Small intestine (tissue), 7 donors: ENCODE results near the gene WIPF1. TPM values are rescaled to one million over a fixed set of nuclear protein-coding genes. Genes with fewer than 3 reads are reported as not detected.

ENCODE experiments used
- DNase-seq, 2 donors: peaks; one replicate each; pipeline versions ENCODE4 v3.0.0 to v3.0.0-alpha.2; 2013
- FAIRE-seq: peaks from 2 replicates; lab custom pipeline; 2012; peaks lifted over from hg19 to GRCh38; lab: Jason Lieb, UNC
- H3K27ac ChIP-seq, 3 donors: one replicate each; pipeline ENCODE4 v1.5.1; 2013; ENCODE audit warnings: low read length in 2 of 3, mild to moderate bottlenecking in 2 of 3, control low read depth in 1 of 3, inconsistent platforms in 1 of 3, low read depth in 1 of 3, moderate library complexity in 1 of 3
- H3K27me3 ChIP-seq, 3 donors: one replicate each; pipeline ENCODE4 v1.6.1; 2013; ENCODE audit warnings: low read length in 3 of 3, inconsistent platforms in 1 of 3; ENCODE audit not compliant: control insufficient read depth in 3 of 3, insufficient read depth in 3 of 3
- H3K36me3 ChIP-seq, 3 donors: one replicate each; pipeline ENCODE4 v1.6.1; 2013; ENCODE audit warnings: low read length in 3 of 3, inconsistent platforms in 1 of 3, low read depth in 1 of 3, mild to moderate bottlenecking in 1 of 3, moderate library complexity in 1 of 3; ENCODE audit not compliant: control insufficient read depth in 3 of 3, insufficient read depth in 2 of 3
- H3K4me1 ChIP-seq, 3 donors: one replicate each; pipeline ENCODE4 v1.6.1; 2013; ENCODE audit warnings: low read length in 2 of 3, inconsistent platforms in 1 of 3, low read depth in 1 of 3, mild to moderate bottlenecking in 1 of 3, moderate library complexity in 1 of 3; ENCODE audit not compliant: control insufficient read depth in 3 of 3, insufficient read depth in 2 of 3
- H3K4me3 ChIP-seq, 3 donors: one replicate each; pipeline ENCODE4 v1.5.1; 2013; ENCODE audit warnings: low read length in 3 of 3, control low read depth in 1 of 3, inconsistent platforms in 1 of 3, low read depth in 1 of 3, mild to moderate bottlenecking in 1 of 3, moderate library complexity in 1 of 3
- H3K9me3 ChIP-seq, 2 donors: one replicate each; pipeline ENCODE4 v1.6.1; 2013; ENCODE audit warnings: low read depth in 1 of 2, low read length in 1 of 2; ENCODE audit not compliant: control insufficient read depth in 2 of 2, insufficient read depth in 1 of 2
- WGBS, 3 donors: extraction: QIAGEN DNeasy Blood & Tissue Kit; methylation state at CpG; one replicate each; pipeline ENCODE4 v1.1.7; 2013; 5-methylcytosine and 5-hydroxymethylcytosine counted together
- polyA plus RNA-seq, 4 donors: library from polyadenylated mRNA; stranded (reverse) in 3 of 4; unstranded in 1 of 4; fragments of 200-250 nt in 3 of 4; fragments of 120-200 nt in 1 of 4; gene quantifications; one replicate each; pipeline versions ENCODE4 v1.2.1 to v1.2.3, GENCODE V29; 2013
- donor health status: healthy with polysubstance abuse.
- donor health status: control.
- donor health status: control.
- donor health status: Bipolar disorder and iron deficiency.
- donor health status: healthy.

The WIPF1 gene
- polyA plus RNA-seq, 4 donors = 3.1 to 28.9 (median 14.6) TPM

DNA sequence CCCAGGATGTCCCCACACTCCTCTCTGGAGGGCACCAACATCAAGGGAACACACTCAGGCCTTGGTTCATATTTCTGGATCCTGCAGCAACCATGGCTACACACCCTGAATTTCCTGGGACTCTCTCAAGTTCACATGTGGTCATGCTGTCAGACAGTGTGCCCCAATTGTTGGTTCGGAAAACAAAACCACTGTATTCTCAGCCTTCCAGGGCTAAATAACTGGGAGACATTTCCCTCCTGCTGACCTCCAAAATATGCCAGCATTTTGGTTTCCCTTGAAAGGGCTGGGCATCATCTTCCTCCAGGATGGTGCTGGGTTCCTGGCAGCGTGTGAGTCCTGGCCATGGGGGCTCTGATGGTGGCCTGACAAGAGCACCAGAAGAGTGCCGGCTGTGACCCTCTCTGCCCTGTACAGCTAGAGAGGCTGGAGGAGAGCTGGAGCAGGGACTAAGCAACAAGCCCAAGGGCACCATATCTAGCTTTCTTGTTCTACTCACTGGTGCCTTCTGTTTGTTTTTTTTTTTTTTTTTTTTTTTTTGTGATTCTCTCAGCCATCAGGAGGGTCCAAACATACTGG lies 37.5 kb upstream of the WIPF1 start:
- no peak overlapping the region for H3K4me3 ChIP-seq
- DNase-seq = no peak
- no peak for FAIRE-seq
- peak overlapping the region in 2 of 3 donors; percentile 63 to 82 for H3K27ac ChIP-seq
- no peaks in the 10 kb centered on the region for H3K27me3 ChIP-seq
- H3K9me3 ChIP-seq = no peaks in the 10 kb centered on the region
- peaks cover 0 to 11% (median 6%) of the 10 kb centered on the region in 3 donors for H3K4me1 ChIP-seq
- WGBS, 3 donors = 81 to 97% (median 84%) methylated on average over 3 of the region's 3 CpGs
- H3K36me3 ChIP-seq = peaks cover 0 to 4% (median 0%) of the 10 kb centered on the region in 3 donors

DNA sequence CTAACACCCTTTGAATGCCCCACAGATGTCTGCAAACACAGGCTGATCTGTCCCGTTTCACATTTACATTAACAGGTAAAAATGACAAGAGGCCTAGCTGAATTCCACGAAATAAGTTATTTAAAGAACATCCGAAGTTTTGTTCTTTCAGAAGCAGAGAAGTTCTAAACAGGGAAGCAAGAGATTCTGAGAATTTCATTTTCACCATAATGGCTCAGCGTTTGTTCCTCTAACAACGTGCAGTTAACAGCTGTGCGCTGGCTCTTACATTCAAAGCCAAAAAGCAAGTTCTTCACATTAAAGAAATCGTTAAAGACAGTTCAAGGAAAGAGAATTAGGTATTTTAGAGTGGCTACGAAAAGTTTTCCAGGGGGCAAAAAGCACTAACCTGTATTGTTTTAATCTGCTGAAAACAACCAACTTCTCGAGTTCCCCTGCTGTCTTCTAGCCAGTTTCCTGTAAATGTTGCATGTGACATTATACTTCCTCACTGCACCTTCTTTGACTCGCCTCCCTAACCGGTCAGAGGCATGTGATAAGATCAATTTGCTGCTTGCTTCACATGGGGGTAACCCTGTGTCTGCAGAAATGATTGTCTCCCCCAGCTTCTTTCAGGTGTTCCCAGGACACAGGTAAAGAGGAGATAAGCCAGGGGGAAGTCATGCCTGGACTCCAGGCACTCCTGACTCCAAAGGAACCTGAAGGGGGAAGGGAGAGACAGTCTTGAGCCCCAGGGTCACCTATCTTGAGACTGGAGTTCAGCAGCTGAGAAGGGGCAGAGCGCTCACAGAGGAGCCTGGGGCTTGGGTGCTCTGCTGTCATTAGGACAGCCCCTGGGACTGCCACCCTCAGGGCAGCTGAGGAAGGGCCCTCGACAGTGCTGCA lies 36.8 kb upstream of the WIPF1 start:
- Histone ChIP-seq H3K4me3 (peak overlapping the region in 1 of 3 donors; percentile 41), H3K27me3 (no peaks in the 10 kb centered on the region), H3K4me1 (peaks cover 0 to 11% (median 6%) of the 10 kb centered on the region in 3 donors), H3K9me3 (no peaks in the 10 kb centered on the region), H3K27ac (peak overlapping the region; percentile 26 to 82 (median 63)), H3K36me3 (peaks cover 0 to 7% (median 0%) of the 10 kb centered on the region in 3 donors)
- peak; percentile 54 to 56 for DNase-seq
- 43 to 70% (median 53%) methylated on average over 13 of the region's 13 CpGs for WGBS, 3 donors
- FAIRE-seq = no peak

DNA sequence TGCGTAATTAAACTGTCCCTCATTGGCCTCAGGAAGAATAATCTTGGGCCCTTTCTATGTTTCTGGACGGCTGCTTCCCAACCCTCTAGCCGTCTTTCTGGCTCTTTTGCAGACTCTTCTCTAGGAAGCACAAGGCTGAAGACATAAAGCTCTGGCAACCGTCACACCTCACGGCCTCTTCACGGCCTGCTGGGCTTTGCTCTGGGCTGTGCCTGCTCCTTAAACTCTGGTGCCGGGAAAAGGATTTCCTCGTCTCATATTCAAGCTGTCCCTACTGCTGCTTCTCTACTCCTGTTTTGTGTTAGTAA lies 36.0 kb upstream of the WIPF1 start:
- FAIRE-seq = no peak

DNA sequence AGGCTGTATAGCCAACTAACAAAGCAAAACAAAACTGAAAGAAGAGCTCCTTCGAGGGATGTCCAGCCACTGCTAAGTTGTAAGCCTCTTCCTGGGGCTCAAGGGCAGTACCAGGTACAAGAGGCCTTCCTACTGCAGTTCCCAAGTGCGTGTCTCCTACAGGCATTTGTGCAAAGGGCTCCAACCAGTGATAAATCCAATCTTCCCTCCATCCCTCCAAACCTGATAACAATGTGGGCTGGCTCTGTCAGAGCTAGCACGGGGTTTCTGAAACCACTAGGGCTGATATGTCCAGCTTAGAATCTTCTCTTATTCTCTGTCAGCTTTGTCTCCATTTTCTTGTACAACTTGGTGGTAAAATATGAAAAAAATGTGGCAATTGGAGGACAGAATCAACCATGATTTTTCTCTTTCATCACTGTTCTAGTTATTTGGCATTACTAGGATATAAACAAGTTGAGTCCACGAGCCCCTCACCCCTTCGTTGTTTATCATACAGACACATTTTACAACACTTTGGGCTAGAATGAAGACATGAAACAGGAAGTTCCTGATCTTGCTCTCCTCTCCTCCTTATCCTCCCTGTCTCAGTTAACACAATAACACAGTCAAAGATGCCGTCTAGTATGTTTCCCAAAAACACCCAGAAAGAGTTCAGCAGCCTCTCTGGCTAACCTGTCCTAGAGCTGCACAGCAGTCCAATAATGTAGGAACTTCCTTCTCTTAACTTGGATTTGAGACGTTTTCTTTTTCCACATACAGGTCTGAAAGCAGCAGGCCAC lies 35.4 kb upstream of the WIPF1 start:
- Histone ChIP-seq H3K4me3 (peak overlapping the region; percentile 1 to 41 (median 26)), H3K27ac (peak overlapping the region; percentile 54 to 79 (median 63)), H3K9me3 (no peaks in the 10 kb centered on the region), H3K36me3 (peaks cover 0 to 5% (median 2%) of the 10 kb centered on the region in 3 donors), H3K27me3 (no peaks in the 10 kb centered on the region), H3K4me1 (peaks cover 0 to 11% (median 6%) of the 10 kb centered on the region in 3 donors)
- DNase-seq (peak in 1 of 2 donors; percentile 31), FAIRE-seq (no peak)
- 31 to 62% (median 49%) methylated on average over 7 of the region's 7 CpGs for WGBS, 3 donors

More for the DNA sequence above, 36.0 kb upstream of the WIPF1 start:
- DNase-seq = no peak
- peaks cover 0 to 11% (median 6%) of the 10 kb centered on the region in 3 donors for H3K4me1 ChIP-seq
- 43 to 83% (median 57%) methylated on average over 8 of the region's 8 CpGs for WGBS, 3 donors
- H3K27ac ChIP-seq = peak overlapping the region; percentile 14 to 79 (median 63)
- H3K36me3 ChIP-seq = peaks cover 0 to 5% (median 0%) of the 10 kb centered on the region in 3 donors
- no peaks in the 10 kb centered on the region for H3K9me3 ChIP-seq
- H3K4me3 ChIP-seq = peak overlapping the region; percentile 1 to 41 (median 26)
- no peaks in the 10 kb centered on the region for H3K27me3 ChIP-seq

DNA sequence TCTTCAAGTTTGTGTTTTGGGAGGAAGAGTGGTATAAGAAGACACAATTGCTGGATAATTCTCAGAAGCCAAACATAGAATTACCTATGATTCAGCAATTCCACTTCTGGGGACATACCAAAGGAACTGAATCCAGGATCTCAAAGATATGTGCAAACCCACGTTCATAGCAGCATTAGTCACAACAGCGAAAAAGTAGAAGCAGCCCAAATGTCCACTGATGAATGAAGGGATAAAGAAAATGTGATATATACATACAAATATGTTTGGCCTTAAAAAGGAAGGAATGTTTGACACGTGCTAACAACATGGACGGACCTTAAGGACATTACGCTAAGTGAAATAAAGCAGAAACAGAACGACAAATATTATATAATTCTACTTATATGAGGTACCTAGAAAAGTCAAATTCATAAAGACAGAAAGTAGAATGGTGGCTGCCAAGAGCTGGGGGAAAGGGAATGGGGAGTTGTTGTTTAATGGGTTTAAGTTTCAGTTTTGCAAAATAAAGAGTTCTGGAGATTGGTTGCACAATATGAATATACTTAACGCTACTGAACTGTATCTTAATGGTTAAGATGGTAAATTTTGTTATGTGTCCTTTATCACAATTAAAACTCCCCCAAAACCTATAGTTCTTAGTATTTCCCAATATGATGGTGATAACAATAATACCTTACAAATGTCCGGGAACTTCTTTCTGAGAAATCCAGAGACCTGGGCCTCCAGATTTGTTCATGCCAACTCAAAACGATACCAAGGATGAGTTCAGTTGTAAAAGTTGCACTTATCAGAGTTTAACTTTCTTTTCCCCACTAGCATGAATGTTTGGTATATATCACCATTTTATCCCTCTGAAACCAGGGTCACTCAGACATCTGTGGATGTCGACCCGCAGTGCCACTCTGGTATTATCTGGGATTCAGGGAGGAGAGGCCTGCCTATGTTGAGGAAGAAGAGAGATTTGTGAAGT lies 33.7 kb upstream of the WIPF1 start:
- Histone ChIP-seq H3K4me1 (peaks cover 0 to 11% (median 6%) of the 10 kb centered on the region in 3 donors), H3K27me3 (no peaks in the 10 kb centered on the region), H3K27ac (no peak overlapping the region), H3K9me3 (no peaks in the 10 kb centered on the region), H3K36me3 (peaks cover 0 to 8% (median 2%) of the 10 kb centered on the region in 3 donors), H3K4me3 (no peak overlapping the region)
- WGBS, 3 donors = 74 to 88% (median 81%) methylated on average over 11 of the region's 11 CpGs
- DNase-seq (no peak), FAIRE-seq (no peak)

DNA sequence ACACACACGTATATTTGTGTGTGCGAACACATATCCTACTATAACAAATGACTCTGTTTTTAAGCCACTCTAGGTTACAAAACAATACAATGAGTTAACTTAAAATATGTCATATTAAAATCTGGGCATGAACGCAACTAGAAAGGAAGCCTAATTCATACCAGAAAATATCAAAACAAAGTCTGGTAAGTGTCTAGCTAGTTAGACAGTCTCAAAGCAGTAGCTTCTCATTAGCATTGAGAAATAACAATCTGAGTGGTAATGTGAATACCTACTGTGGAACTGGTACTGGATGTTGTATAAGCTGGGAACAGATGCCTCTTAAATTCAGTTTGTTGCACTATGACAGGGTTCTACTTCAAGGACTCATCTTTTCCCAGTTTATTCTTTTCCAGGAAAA lies 32.5 kb upstream of the WIPF1 start:
- Histone ChIP-seq H3K36me3 (peaks cover 0 to 11% (median 2%) of the 10 kb centered on the region in 3 donors), H3K4me1 (peaks cover 0 to 11% (median 6%) of the 10 kb centered on the region in 3 donors), H3K27me3 (no peaks in the 10 kb centered on the region), H3K4me3 (no peak overlapping the region), H3K9me3 (no peaks in the 10 kb centered on the region), H3K27ac (no peak overlapping the region)
- WGBS, 3 donors = 89 to 98% (median 91%) methylated on average over 3 of the region's 3 CpGs
- FAIRE-seq (no peak), DNase-seq (no peak)

DNA sequence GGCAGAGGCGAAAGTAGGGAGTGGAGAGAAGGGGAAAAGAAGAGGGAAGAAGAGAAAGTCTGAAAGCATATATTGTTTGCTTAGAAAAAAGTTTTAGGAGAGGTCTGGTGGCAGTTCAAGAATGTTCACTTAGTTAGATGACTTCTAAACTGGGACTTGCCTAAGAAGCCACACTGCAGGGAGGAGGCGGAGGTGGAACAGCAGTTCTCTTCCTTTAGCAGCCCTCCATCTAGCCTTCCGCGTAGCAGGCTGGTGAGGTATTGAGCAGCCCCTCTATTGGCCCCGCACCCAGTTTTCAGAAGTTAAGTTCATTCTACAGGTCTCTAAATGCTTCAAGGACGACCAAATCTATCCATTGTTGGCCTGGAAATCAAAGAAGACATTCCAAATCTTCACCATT lies 31.9 kb upstream of the WIPF1 start:
- no peak overlapping the region for H3K4me3 ChIP-seq
- H3K27ac ChIP-seq = no peak overlapping the region
- peaks cover 0 to 8% (median 6%) of the 10 kb centered on the region in 3 donors for H3K4me1 ChIP-seq
- DNase-seq = no peak
- no peaks in the 10 kb centered on the region for H3K27me3 ChIP-seq
- H3K9me3 ChIP-seq = no peaks in the 10 kb centered on the region
- 92 to 93% (median 93%) methylated on average over 6 of the region's 6 CpGs for WGBS, 3 donors
- H3K36me3 ChIP-seq = peaks cover 0 to 16% (median 2%) of the 10 kb centered on the region in 3 donors
- FAIRE-seq = no peak
